Prostate gland (tissue), 2 donors: Measurements from ENCODE around the gene SULF2.

Experiments
- CTCF ChIP-seq, 4 experiments: fragments of 200-600 bp in 2 of 4; fragments of 450-650 bp in 2 of 4; sonication (generic) in 2 of 4; IDR thresholded peaks; 1 replicate in 3 of 4; 2 replicates in 1 of 4; pipeline ENCODE4 v1.5.1; 2016 to 2019; ENCODE audit warnings: antibody characterized with exemption in 4 of 4, mild to moderate bottlenecking in 2 of 4, moderate library complexity in 2 of 4
- POLR2A ChIP-seq: fragments of 450-650 bp; IDR thresholded peaks from one replicate; pipeline ENCODE4 v1.6.1; 2016; ENCODE audit warnings: antibody characterized with exemption, mild to moderate bottlenecking

DNA sequence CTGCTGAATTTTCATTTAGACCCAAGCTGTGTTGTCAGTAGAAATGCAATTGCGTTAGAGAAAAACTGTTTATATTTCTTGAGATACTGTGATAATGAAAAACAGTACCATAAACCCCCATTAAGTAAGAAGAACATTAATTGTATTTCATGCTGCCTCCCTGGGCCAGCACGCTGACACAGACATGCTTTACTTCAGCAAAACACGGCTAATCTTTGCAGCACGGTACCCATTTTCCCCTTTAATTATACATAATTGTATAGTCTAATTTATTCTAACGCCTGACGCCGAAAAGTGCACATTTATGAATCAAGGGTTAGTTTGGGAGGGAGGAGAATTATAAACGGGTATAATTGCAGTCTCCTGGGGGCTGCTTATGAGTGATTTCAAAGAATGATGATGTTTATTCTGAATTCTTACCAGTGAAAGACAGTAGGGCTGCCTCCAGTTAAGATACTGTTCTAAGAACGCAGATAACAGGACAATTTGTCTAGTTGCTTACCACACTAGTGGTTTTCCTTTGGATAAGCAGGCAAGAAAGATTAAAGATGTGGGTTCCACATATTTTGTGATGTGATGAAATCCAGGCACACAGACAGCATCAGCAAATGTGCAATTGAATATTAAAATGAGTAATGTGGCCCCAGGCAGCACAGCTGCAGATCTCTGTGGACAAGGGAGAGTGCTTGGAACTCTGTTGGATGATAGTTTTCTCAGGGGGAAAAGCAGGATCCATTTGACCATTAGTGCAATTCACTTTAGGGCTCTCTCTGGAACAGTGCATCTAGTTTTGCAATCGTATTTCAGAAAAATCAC lies 4.7 kb upstream of the SULF2 start:
- TF ChIP-seq CTCF (IDR thresholded peaks at IDR 0.05) (no peak), POLR2A (no peak)
